ENCODE results near the gene ATP5ME.

DNA sequence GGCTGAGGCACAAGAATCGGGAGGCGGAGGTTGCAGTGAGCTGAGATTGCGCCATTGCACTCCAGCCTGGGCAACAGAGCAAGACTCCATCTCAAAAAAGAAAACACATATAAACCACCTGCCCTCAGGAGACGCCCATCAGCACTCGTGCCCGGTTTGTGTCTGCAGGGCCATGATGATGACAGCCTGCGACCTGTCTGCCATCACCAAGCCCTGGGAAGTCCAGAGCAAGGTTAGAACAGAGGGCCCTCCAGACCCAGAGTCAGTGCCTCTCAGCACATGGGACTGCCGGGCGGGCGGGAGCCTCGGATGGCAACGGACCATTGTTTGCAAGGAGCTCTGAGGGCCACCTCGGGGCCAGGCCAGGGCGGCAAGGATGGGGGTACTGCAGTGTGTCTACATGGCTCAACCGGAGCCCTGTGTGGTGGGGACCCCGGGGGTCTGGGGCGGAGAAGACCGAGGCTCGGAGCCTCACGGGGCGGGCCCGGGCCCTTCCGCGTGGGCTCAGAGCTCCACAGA lies 9.3 kb downstream of the ATP5ME start:
- TF ChIP-seq, protein P1, sequence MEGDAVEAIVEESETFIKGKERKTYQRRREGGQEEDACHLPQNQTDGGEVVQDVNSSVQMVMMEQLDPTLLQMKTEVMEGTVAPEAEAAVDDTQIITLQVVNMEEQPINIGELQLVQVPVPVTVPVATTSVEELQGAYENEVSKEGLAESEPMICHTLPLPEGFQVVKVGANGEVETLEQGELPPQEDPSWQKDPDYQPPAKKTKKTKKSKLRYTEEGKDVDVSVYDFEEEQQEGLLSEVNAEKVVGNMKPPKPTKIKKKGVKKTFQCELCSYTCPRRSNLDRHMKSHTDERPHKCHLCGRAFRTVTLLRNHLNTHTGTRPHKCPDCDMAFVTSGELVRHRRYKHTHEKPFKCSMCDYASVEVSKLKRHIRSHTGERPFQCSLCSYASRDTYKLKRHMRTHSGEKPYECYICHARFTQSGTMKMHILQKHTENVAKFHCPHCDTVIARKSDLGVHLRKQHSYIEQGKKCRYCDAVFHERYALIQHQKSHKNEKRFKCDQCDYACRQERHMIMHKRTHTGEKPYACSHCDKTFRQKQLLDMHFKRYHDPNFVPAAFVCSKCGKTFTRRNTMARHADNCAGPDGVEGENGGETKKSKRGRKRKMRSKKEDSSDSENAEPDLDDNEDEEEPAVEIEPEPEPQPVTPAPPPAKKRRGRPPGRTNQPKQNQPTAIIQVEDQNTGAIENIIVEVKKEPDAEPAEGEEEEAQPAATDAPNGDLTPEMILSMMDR (IDR thresholded peaks at IDR 0.05; ENCODE audit: low read depth, low read length, missing input control), result no peak
- TF ChIP-seq YY1 (IDR thresholded peaks at IDR 0.05) (no peak), JUND (IDR thresholded peaks at IDR 0.05) (no peak), GABPA (IDR thresholded peaks at IDR 0.05 in 1 of 2, conservative IDR thresholded peaks at IDR 0.05 in 1 of 2) (no peak), EGR1 (IDR thresholded peaks at IDR 0.05; ENCODE audit: low read depth in 2 of 2) (no peak), TAF1 (conservative IDR thresholded peaks at IDR 0.05) (no peak), FOXA1 (IDR thresholded peaks at IDR 0.05) (no peak)
- TF ChIP-seq, protein P2, sequence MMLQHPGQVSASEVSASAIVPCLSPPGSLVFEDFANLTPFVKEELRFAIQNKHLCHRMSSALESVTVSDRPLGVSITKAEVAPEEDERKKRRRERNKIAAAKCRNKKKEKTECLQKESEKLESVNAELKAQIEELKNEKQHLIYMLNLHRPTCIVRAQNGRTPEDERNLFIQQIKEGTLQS (IDR thresholded peaks at IDR 0.05), result no peak
- TF ChIP-seq, protein P3, sequence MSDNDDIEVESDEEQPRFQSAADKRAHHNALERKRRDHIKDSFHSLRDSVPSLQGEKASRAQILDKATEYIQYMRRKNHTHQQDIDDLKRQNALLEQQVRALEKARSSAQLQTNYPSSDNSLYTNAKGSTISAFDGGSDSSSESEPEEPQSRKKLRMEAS (IDR thresholded peaks at IDR 0.05), result no peak
- TF ChIP-seq, protein P4, sequence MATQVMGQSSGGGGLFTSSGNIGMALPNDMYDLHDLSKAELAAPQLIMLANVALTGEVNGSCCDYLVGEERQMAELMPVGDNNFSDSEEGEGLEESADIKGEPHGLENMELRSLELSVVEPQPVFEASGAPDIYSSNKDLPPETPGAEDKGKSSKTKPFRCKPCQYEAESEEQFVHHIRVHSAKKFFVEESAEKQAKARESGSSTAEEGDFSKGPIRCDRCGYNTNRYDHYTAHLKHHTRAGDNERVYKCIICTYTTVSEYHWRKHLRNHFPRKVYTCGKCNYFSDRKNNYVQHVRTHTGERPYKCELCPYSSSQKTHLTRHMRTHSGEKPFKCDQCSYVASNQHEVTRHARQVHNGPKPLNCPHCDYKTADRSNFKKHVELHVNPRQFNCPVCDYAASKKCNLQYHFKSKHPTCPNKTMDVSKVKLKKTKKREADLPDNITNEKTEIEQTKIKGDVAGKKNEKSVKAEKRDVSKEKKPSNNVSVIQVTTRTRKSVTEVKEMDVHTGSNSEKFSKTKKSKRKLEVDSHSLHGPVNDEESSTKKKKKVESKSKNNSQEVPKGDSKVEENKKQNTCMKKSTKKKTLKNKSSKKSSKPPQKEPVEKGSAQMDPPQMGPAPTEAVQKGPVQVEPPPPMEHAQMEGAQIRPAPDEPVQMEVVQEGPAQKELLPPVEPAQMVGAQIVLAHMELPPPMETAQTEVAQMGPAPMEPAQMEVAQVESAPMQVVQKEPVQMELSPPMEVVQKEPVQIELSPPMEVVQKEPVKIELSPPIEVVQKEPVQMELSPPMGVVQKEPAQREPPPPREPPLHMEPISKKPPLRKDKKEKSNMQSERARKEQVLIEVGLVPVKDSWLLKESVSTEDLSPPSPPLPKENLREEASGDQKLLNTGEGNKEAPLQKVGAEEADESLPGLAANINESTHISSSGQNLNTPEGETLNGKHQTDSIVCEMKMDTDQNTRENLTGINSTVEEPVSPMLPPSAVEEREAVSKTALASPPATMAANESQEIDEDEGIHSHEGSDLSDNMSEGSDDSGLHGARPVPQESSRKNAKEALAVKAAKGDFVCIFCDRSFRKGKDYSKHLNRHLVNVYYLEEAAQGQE (IDR thresholded peaks at IDR 0.05), result no peak

All from liver (tissue), 3 donors.